Measurements from ENCODE around the gene ADAM17.

DNA sequence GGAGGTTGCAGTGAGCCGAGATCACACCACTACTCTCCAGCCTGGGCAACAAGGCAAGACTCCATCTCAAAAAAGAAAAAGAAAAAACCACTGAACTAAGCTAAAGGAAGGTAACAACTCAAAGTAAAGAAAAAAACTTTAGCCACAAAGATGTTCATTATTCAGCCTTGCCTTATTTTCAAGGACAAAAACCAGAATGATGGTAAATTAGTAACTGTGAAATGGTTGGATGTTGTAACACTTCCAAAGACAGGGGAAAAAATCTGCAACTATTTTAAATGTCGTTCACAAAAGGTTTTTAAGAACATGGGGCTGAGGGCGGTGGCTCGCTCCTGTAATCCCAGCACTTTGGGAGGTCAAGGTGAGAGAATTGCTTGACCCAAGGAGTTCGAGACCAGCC is 10.1 kb downstream of the ADAM17 start:
- TF ChIP-seq, protein P1, sequence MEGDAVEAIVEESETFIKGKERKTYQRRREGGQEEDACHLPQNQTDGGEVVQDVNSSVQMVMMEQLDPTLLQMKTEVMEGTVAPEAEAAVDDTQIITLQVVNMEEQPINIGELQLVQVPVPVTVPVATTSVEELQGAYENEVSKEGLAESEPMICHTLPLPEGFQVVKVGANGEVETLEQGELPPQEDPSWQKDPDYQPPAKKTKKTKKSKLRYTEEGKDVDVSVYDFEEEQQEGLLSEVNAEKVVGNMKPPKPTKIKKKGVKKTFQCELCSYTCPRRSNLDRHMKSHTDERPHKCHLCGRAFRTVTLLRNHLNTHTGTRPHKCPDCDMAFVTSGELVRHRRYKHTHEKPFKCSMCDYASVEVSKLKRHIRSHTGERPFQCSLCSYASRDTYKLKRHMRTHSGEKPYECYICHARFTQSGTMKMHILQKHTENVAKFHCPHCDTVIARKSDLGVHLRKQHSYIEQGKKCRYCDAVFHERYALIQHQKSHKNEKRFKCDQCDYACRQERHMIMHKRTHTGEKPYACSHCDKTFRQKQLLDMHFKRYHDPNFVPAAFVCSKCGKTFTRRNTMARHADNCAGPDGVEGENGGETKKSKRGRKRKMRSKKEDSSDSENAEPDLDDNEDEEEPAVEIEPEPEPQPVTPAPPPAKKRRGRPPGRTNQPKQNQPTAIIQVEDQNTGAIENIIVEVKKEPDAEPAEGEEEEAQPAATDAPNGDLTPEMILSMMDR (IDR thresholded peaks at IDR 0.05): no peak
- no peak for TF ChIP-seq ZFX (IDR thresholded peaks at IDR 0.05; ENCODE audit: borderline replicate concordance)
